ENCODE results near the gene GJB1.
"Not testable (repeated sequence)": the region's sequence is repeated elsewhere in the genome, so short reads cannot be mapped to it uniquely, and the experiment has no call there.

DNA sequence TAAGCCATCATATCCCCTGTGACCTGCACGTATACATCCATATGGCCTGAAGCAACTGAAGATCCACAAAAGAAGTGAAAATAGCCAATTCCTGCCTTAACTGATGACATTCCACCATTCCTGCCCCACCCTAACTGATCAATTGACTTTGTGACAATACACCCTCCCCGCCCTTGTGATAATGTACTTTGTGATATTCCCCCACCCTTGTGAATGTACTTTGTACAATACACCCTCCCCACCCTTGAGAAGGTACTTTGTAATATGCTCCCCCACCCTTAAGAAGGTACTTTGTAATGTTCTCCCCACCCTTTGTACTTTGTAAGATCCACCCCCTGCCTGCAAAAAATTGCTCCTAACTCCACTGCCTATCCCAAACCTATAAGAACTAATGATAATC lies 49.3 kb downstream of the GJB1 start:
- not testable (repeated sequence) for TF ChIP-seq EP300, POLR2A, POLR2AphosphoS5 (IDR thresholded peaks at IDR 0.05)
- TF ChIP-seq, protein P1, sequence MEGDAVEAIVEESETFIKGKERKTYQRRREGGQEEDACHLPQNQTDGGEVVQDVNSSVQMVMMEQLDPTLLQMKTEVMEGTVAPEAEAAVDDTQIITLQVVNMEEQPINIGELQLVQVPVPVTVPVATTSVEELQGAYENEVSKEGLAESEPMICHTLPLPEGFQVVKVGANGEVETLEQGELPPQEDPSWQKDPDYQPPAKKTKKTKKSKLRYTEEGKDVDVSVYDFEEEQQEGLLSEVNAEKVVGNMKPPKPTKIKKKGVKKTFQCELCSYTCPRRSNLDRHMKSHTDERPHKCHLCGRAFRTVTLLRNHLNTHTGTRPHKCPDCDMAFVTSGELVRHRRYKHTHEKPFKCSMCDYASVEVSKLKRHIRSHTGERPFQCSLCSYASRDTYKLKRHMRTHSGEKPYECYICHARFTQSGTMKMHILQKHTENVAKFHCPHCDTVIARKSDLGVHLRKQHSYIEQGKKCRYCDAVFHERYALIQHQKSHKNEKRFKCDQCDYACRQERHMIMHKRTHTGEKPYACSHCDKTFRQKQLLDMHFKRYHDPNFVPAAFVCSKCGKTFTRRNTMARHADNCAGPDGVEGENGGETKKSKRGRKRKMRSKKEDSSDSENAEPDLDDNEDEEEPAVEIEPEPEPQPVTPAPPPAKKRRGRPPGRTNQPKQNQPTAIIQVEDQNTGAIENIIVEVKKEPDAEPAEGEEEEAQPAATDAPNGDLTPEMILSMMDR (IDR thresholded peaks at IDR 0.05), result not testable (repeated sequence)

All from upper lobe of left lung (tissue), 4 donors.